ENCODE data around the gene SIAE.
A peak's percentile ranks its signal among the peaks of the same experiment; 100 is the strongest.

Gene SIAE, protein sequence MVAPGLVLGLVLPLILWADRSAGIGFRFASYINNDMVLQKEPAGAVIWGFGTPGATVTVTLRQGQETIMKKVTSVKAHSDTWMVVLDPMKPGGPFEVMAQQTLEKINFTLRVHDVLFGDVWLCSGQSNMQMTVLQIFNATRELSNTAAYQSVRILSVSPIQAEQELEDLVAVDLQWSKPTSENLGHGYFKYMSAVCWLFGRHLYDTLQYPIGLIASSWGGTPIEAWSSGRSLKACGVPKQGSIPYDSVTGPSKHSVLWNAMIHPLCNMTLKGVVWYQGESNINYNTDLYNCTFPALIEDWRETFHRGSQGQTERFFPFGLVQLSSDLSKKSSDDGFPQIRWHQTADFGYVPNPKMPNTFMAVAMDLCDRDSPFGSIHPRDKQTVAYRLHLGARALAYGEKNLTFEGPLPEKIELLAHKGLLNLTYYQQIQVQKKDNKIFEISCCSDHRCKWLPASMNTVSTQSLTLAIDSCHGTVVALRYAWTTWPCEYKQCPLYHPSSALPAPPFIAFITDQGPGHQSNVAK

DNA sequence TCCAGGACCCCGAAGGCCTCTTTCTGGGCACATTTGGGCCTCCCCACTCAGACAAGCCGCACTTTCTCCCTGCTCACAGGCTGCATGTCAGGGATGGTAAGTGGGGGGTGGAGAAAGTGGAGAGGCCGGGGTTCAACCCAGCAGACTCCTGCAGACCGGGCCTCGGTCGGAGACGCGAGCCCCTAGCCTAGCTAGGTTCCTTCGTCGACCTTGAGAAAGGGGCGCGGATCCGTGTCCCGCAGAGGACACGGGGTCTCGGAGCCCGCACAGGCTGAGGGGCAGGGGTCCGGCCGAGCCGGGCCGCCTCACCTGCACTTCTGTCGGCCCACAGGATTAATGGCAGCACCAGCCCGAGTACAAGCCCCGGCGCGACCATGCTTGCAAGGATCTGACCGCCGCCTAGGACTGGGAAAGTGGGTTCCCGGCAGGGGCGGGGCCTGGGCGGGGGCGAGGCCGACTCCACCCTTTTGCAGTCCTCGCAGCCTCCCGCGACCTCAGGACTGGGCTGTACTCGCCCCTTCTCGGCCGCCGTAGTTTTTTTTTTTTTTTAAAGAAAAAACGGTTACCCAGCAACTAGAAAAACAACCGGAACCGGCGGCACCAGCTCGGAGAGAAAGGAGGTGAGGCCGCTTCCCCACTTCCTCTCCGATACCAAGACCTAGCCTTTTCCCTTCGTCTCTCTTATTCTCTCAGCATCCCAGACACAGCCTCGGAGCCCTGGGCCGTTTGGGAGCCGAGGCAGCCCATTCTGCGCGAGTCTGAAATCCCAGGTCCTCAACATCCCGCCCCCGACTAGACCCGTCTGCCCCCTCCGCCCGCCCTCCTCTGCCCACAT, at the start of gene SIAE, which contains the start of gene SPA17:
TSS of gene SIAE (minus strand) at position 407 of the 835 bp plus-strand sequence. CDS start at position 376, 31 bp downstream.
TSS of gene SPA17 (plus strand) at position 572 of the 835 bp plus-strand sequence. CDS start 1,361 bp downstream, outside the sequence.
- Histone ChIP-seq H3K9me3 (ENCODE audit: low read length) (no peaks in the 10 kb centered on the region), H3K4me1 (ENCODE audit: insufficient read depth, low read length) (peaks cover 12% of the 10 kb centered on the region), H2AFZ (ENCODE audit: low read depth, low read length) (peak within 1 kb of the TSS; percentile 98), H3K27me3 (ENCODE audit: insufficient read depth, low read length) (no peaks in the 10 kb centered on the region), H3K4me3 (ENCODE audit: low read length) (peak within 1 kb of the TSS; percentile 97), H3K36me3 (ENCODE audit: insufficient read depth, low read length) (no peaks in the 10 kb centered on the region)

DNA sequence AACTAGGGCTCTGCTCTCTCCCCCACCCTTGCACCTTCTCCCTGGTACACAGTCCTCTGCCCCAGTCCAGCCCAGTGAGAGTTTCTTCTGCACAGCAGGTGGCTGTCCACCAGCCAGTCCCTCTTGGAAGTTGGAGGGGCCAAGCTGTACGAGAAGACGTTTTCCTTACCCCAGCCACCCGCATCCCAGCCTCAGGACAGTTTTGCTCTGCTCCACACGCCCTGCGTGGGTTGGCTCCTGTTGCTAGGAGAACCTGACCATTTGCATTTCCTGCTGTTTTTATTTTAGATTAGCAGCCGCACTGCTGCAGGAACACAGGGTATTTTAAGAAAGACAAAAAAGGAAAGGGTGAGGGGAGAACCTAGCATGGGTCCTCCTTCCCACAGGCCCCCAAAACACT, 48.6 kb upstream of the SIAE start:
- Histone ChIP-seq H3K27me3 (ENCODE audit: insufficient read depth, low read length) (peaks cover 19% of the 10 kb centered on the region), H3K4me1 (ENCODE audit: insufficient read depth, low read length) (peaks cover 29% of the 10 kb centered on the region), H3K4me3 (ENCODE audit: low read length) (no peak overlapping the region), H2AFZ (ENCODE audit: low read depth, low read length) (no peak overlapping the region), H3K36me3 (ENCODE audit: insufficient read depth, low read length) (no peaks in the 10 kb centered on the region), H3K9me3 (ENCODE audit: low read length) (no peaks in the 10 kb centered on the region)

DNA sequence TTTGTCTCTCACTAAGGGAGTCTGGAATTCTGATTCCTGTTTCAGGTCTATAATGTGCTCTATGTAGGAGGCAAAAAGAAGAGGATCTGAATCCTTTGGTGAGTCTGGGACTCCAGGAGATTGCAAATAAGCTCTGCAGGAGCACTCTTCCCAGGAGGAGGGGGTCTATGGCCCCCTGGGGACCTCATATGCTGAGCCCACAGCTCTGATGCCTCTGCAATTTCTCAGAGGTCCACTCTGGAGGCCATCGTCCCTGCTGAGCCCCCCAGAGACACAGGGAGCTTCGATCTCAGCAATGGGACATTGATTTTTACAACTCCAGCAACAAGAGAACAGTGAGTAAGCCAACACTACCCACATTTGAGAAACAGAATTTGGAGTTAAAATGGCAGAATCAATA, 46.0 kb upstream of the SIAE start:
- H3K27me3 ChIP-seq (ENCODE audit: insufficient read depth, low read length), result peaks cover 29% of the 10 kb centered on the region

DNA sequence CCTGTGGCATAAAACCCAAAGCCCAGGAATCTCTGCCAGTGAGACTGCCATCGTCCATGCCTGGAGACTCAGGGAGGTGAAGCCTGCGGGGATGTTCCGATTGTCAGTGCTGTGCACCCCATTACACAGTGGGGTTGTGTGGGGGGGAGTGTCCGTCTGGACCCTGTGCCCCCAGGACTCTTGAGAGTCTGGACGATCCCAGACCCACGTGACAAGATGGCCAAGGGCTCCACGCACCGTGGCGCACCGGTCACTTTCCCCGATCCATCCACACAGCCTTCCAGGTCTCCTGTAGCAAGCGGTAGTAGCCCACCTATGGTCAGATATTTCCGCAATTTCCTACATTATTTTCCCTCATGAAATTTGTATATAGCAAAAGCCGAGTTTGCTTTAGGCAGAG, 45.3 kb upstream of the SIAE start:
- no peaks in the 10 kb centered on the region for H3K36me3 ChIP-seq (ENCODE audit: insufficient read depth, low read length)
- H3K4me1 ChIP-seq (ENCODE audit: insufficient read depth, low read length), result peaks cover 12% of the 10 kb centered on the region
- H3K27me3 ChIP-seq (ENCODE audit: insufficient read depth, low read length), result peaks cover 29% of the 10 kb centered on the region

More for the DNA sequence above, 46.0 kb upstream of the SIAE start:
- no peaks in the 10 kb centered on the region for H3K9me3 ChIP-seq (ENCODE audit: low read length)
- H3K4me1 ChIP-seq (ENCODE audit: insufficient read depth, low read length), result peaks cover 14% of the 10 kb centered on the region
- H3K4me3 ChIP-seq (ENCODE audit: low read length), result no peak overlapping the region
- H2AFZ ChIP-seq (ENCODE audit: low read depth, low read length), result no peak overlapping the region
- no peaks in the 10 kb centered on the region for H3K36me3 ChIP-seq (ENCODE audit: insufficient read depth, low read length)

DNA sequence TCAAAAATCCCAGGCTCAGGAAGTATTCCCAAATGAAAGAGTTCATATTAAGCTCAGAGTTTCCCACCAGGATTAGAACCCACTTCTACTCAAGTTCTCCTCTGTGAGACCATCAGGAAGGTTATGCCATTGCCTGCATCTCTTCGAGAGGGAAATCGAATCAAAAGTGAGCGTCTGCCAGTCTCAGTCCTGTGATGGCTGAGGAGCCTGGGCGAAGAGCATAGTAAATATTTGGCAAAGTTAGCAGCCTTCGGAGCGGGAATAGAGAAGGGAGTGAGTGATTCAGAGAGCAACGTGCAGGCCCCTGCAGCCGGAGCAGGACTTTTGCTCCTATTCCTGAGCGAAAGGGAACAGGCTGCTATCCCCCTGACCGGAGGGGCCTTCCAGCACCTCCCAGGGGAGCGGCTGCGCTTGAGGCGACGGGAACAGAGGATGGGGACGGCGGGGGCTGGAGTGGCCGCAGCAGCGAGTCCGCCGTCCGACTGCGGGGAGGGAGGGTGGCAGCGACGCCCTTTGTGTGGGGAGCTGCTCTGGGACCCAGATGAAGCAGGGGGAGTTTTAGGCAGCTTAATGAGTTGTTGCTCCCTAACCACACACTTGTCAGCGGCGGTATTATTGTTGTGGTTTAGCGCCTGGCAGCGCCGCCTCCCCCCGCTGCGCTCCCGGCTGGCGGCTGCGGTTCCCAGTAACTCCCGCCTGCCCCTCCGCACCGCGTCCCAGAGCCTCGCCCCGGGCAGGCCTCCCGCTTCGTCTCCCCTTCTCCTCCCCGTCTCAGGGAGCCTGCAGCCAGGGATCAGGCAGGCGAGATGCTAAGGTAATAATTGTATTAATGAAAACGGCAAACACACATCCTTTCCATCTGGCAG, 44.5 kb upstream of the SIAE start:
- peaks cover 29% of the 10 kb centered on the region for H3K27me3 ChIP-seq (ENCODE audit: insufficient read depth, low read length)
- H2AFZ ChIP-seq (ENCODE audit: low read depth, low read length), result peak overlapping the region; percentile 92
- peak overlapping the region; percentile 50 for H3K4me3 ChIP-seq (ENCODE audit: low read length)
- H3K36me3 ChIP-seq (ENCODE audit: insufficient read depth, low read length), result no peaks in the 10 kb centered on the region
- H3K9me3 ChIP-seq (ENCODE audit: low read length), result no peaks in the 10 kb centered on the region
- peaks cover 12% of the 10 kb centered on the region for H3K4me1 ChIP-seq (ENCODE audit: insufficient read depth, low read length)

More for the DNA sequence above, 45.3 kb upstream of the SIAE start:
- Histone ChIP-seq H3K9me3 (ENCODE audit: low read length) (no peaks in the 10 kb centered on the region), H3K4me3 (ENCODE audit: low read length) (peak overlapping the region; percentile 50), H2AFZ (ENCODE audit: low read depth, low read length) (peak overlapping the region; percentile 92)

DNA sequence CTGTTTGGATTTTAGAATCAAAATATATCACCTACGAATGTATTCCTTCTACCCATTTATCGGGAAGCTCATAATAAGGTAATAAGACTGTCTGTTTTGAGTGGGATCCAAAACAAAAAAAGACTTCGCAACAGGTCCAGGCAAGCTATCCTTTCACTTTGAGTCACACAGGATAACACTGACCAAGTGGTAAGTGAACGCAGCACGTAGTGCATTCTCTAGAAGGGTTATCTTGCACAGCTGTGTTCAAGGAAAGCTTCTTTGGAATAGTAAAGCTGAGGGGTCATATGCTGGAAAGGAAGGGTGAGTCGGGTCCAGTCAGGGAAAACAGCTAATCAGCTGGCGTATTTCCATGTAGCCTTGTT, 43.9 kb upstream of the SIAE start:
- Histone ChIP-seq H3K27me3 (ENCODE audit: insufficient read depth, low read length) (peaks cover 29% of the 10 kb centered on the region), H3K9me3 (ENCODE audit: low read length) (no peaks in the 10 kb centered on the region), H3K4me3 (ENCODE audit: low read length) (no peak overlapping the region), H3K4me1 (ENCODE audit: insufficient read depth, low read length) (peaks cover 12% of the 10 kb centered on the region), H3K36me3 (ENCODE audit: insufficient read depth, low read length) (no peaks in the 10 kb centered on the region), H2AFZ (ENCODE audit: low read depth, low read length) (peak overlapping the region; percentile 92)

DNA sequence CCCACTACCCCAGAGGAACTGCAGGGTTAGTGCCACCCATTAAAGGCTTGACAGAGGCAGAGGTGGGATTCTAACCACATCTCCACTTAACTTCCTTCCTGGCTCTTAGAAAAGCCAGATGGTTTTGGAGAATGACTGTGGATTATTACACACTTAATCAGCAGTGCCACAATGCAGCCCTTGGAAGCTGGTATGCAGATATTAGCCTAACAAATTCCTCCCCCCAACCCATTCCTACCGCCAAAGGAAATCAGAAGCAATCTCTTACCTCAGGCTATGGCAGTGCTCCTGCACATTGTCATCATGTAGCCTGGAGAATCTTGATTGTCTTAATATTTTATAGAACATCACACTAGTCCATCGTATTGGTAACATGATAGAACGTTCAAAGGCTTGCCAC, 43.1 kb upstream of the SIAE start:
- peaks cover 29% of the 10 kb centered on the region for H3K27me3 ChIP-seq (ENCODE audit: insufficient read depth, low read length)

DNA sequence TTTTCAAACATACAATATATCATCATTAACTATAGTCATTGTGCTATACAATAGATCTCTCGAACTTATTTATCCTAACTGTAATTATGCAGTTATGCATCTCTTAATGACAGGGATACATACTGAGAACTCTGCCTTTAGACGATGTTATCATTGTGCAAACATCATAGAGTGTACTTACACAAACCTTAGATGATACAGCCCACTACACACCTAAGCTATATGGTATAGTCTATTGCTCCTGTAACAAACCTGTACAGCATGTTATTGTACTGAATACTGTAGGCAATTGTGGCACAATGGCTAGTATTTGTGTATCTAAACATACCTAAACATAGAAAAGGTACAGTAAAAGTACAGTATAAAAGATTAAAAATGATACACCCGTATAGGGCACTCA, 38.9 kb upstream of the SIAE start:
- peaks cover 5% of the 10 kb centered on the region for H3K9me3 ChIP-seq (ENCODE audit: low read length)
- no peak overlapping the region for H3K4me3 ChIP-seq (ENCODE audit: low read length)
- peaks cover under 1% of the 10 kb centered on the region for H3K4me1 ChIP-seq (ENCODE audit: insufficient read depth, low read length)
- peaks cover 11% of the 10 kb centered on the region for H3K27me3 ChIP-seq (ENCODE audit: insufficient read depth, low read length)
- no peak overlapping the region for H2AFZ ChIP-seq (ENCODE audit: low read depth, low read length)
- H3K36me3 ChIP-seq (ENCODE audit: insufficient read depth, low read length), result no peaks in the 10 kb centered on the region

More for the DNA sequence above, 43.1 kb upstream of the SIAE start:
- H2AFZ ChIP-seq (ENCODE audit: low read depth, low read length), result no peak overlapping the region
- H3K9me3 ChIP-seq (ENCODE audit: low read length), result no peaks in the 10 kb centered on the region
- H3K4me3 ChIP-seq (ENCODE audit: low read length), result no peak overlapping the region
- peaks cover 12% of the 10 kb centered on the region for H3K4me1 ChIP-seq (ENCODE audit: insufficient read depth, low read length)
- H3K36me3 ChIP-seq (ENCODE audit: insufficient read depth, low read length), result no peaks in the 10 kb centered on the region

DNA sequence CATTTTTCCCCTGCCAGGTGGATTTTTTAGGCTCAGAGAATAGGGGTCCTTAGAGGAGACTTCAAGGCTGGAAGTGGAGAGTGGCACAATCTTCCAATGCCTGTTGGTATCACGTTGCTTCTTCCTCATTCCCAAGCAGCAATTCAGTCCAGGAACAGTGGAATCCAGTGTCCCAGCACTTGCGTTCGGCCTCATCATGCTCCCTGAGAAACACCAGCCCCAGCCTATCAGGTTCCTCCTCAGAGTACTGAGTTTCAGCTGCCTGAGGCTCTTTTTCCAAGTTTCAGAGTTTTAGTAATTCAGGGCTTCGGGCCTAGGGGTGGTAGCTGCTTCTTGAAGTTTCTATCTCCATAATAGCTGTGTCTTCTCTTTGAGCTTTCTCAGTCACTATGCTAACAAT, 34.3 kb upstream of the SIAE start:
- Histone ChIP-seq H3K4me3 (ENCODE audit: low read length) (no peak overlapping the region), H2AFZ (ENCODE audit: low read depth, low read length) (no peak overlapping the region), H3K36me3 (ENCODE audit: insufficient read depth, low read length) (no peaks in the 10 kb centered on the region), H3K27me3 (ENCODE audit: insufficient read depth, low read length) (peaks cover 6% of the 10 kb centered on the region), H3K4me1 (ENCODE audit: insufficient read depth, low read length) (no peaks in the 10 kb centered on the region), H3K9me3 (ENCODE audit: low read length) (peaks cover 5% of the 10 kb centered on the region)

DNA sequence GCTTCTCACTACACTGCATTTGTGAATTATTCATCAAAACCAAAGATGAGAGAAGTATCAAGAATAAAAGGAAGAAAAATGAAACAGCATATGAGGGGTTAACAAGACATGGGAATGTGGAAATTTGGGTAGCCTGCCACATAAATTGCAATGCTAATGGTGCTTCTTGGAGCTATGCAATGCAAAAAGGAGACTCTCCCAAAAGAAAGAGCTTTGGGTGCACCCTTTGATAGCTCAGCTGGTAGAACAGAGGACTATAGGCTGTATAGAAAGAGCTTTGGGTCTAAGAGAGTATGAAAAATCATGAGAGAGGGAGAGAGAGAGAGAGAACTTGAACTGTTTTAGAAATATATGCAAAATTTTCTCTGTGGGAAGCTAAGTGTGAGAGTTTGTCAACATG, 26.5 kb upstream of the SIAE start:
- Histone ChIP-seq H3K4me3 (ENCODE audit: low read length) (no peak overlapping the region), H3K4me1 (ENCODE audit: insufficient read depth, low read length) (no peaks in the 10 kb centered on the region), H3K27me3 (ENCODE audit: insufficient read depth, low read length) (no peaks in the 10 kb centered on the region), H3K9me3 (ENCODE audit: low read length) (no peaks in the 10 kb centered on the region), H2AFZ (ENCODE audit: low read depth, low read length) (no peak overlapping the region), H3K36me3 (ENCODE audit: insufficient read depth, low read length) (peaks cover 13% of the 10 kb centered on the region)

DNA sequence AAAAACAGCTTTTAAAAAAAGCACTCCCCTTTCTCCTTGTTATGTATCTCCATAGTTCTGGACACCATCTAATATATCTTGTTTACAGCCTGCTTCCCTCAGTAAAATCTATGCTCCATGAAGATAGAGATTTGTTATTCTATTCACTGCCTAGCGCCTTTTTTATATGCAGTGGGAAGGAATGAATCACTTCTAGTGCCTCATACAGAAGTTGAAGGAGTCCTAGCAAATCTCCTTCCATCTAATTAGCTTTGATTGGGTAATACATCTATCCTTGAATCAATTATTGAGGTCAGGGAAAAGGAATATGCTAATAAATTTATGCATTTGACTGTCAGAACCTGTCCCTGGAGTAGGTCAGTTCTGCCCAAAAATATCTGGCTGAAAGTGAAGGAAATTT, 26.0 kb upstream of the SIAE start:
- Histone ChIP-seq H2AFZ (ENCODE audit: low read depth, low read length) (no peak overlapping the region), H3K4me3 (ENCODE audit: low read length) (no peak overlapping the region), H3K36me3 (ENCODE audit: insufficient read depth, low read length) (peaks cover 13% of the 10 kb centered on the region), H3K27me3 (ENCODE audit: insufficient read depth, low read length) (no peaks in the 10 kb centered on the region), H3K9me3 (ENCODE audit: low read length) (no peaks in the 10 kb centered on the region), H3K4me1 (ENCODE audit: insufficient read depth, low read length) (no peaks in the 10 kb centered on the region)

DNA sequence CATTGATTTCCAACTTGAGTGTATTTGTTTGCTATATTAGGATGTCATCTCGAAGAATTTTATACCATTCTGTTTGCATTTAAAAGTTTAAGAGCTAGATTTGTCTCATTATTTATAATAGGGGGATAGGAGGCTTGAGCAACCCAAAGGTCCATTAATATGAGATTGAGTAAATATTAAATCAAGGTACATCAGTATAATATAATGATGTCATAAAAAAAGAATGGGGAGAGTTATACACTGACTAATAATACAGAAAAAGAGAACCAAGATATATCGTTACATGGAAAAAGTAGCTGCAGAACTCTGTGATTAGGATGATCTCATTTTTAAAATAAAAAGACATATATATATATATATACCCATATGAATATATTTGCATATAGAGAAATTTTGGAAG, 19.6 kb upstream of the SIAE start:
- Histone ChIP-seq H3K4me3 (ENCODE audit: low read length) (no peak overlapping the region), H3K4me1 (ENCODE audit: insufficient read depth, low read length) (no peaks in the 10 kb centered on the region), H3K27me3 (ENCODE audit: insufficient read depth, low read length) (no peaks in the 10 kb centered on the region), H3K36me3 (ENCODE audit: insufficient read depth, low read length) (peaks cover 13% of the 10 kb centered on the region), H2AFZ (ENCODE audit: low read depth, low read length) (no peak overlapping the region), H3K9me3 (ENCODE audit: low read length) (peaks cover 1% of the 10 kb centered on the region)
